GM18520 (cell line): ENCODE data around the gene PPP1R36.
"Not testable (repeated sequence)": the region's sequence is repeated elsewhere in the genome, so short reads cannot be mapped to it uniquely, and the experiment has no call there.

ENCODE experiments used
- ATAC-seq: cut with Tn5 transposase; IDR thresholded peaks from one replicate; pipeline ENCODE4 v1.9.1; 2021; ENCODE audit not compliant: unreplicated experiment

PPP1R36 gene

GRCh38 chr14:64566651-64567122 is 16.9 kb downstream of the PPP1R36 start:
- no peak for ATAC-seq

DNA sequence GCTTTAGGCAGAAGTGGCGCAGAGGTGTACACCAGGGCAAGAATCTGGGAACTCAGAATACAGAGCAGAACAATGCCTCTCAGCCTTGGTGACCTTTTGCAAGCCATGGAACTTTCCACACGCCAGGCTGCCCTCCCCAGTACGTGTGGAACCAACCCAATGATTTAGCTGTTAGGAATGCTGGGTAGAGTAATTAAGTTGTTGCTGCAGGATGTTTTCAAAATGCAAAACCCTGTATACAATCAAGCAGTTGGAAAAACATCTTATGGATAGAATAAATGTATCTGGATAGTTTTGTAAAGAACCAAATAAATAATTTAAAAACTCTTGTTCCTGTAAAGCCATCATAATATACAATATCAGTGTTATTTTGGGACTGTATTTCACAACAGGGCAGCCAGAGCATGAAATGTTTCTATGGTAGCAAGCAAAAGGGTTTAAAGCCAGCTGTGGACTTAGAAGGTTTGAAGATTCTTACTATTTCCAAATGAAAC is 19.4 kb downstream of the PPP1R36 start:
- ATAC-seq: no peak

GRCh38 chr14:64569646-64570045 is 19.9 kb downstream of the PPP1R36 start:
- not testable (repeated sequence) for ATAC-seq

DNA sequence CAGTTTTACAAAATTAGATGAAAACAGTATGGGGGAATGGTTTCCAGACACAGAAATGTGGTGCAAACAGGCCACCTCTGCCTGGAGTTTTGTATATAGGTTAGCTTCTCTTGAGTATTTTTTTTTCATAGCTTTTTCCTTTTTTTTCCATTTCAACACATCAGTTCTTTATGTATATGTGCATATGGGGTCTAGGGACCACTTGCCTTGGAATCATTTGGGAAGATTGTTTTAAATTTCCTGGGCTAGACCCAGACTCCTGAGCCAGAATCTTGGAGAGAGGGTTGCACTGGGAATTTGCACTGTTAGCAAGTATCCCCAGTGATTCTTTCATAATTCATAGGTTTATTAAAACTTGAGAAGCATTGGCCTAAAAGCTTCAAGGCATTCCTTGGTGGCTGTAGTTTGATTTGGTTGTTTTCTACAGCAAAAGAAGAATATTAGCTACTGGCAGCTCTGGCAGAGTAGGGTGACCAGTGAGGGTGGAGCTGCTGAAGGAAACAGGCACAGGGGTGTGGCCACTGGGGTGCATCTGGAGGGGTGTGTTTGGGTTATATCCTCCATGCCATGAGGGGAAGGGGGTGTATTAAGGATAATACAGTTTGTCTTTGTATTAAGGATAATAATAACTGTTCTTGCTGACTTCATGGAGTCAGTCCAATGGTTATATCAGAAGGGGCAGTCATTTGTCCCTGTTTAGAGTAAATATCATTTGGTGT is 22.8 kb downstream of the PPP1R36 start:
- no peak for ATAC-seq

GRCh38 chr14:64573109-64573508 is 23.3 kb downstream of the PPP1R36 start:
- no peak for ATAC-seq

GRCh38 chr14:64574371-64575107 is 24.8 kb downstream of the PPP1R36 start:
- no peak for ATAC-seq

- no peak for ATAC-seq
Observed at GRCh38 chr14:64577211-64577610, 27.4 kb downstream of the PPP1R36 start.

GRCh38 chr14:64580467-64580866 is 30.7 kb downstream of the PPP1R36 start:
- no peak for ATAC-seq

GRCh38 chr14:64581363-64581762 is 31.6 kb downstream of the PPP1R36 start:
- no peak for ATAC-seq

GRCh38 chr14:64581817-64582216 is 32.1 kb downstream of the PPP1R36 start:
- ATAC-seq: no peak

GRCh38 chr14:64584190-64584589 is 34.4 kb downstream of the PPP1R36 start:
- ATAC-seq: no peak

- ATAC-seq: no peak
Observed at GRCh38 chr14:64591809-64592208, 42.0 kb downstream of the PPP1R36 start.

DNA sequence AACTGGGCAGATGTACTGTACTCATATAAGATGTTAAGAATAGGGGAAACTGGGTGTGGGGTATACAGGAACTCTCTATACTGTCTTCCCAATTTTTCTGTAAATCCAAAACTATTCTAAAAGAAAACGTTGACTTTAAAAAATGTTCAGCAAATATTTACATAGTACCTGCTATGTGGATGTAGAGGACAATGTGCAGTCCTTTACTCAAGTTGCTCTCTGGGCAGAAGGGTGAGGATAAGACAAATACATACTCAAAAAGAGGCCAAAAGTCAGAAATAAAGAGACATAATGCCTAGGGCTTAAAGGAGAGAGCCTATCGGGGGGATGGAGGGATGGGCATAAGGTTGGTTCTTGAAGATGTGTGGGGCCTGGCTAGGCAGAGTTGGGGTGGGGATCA is 44.7 kb downstream of the PPP1R36 start:
- no peak for ATAC-seq

GRCh38 chr14:64598404-64598803 is 48.6 kb downstream of the PPP1R36 start:
- ATAC-seq: peak; percentile 70

- ATAC-seq: no peak
Observed at GRCh38 chr14:64601571-64601970, 51.8 kb downstream of the PPP1R36 start.

DNA sequence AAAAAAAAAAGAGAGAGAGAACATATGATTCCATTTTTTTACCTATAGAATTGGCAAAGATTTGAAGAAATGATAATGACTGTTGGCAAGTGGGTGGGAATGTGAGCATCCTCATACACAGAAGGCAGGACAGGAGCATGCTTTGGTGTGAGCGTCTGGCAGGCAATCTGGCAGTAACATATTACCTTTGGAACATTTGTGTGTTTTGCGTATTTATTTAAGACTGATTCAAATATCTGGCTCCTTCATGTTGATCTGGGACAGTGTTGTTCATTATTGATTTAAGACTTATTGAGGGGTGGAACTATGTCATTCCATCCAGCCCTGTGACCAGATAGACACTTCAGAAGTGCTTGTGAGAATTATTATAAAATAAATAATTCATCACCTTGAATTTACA is 53.1 kb downstream of the PPP1R36 start:
- no peak for ATAC-seq

- no peak for ATAC-seq
Observed at GRCh38 chr14:64604001-64604400, 54.2 kb downstream of the PPP1R36 start.

- no peak for ATAC-seq
Observed at GRCh38 chr14:64604881-64605280, 55.1 kb downstream of the PPP1R36 start.

- no peak for ATAC-seq
Observed at GRCh38 chr14:64605926-64606685, 56.3 kb downstream of the PPP1R36 start.

DNA sequence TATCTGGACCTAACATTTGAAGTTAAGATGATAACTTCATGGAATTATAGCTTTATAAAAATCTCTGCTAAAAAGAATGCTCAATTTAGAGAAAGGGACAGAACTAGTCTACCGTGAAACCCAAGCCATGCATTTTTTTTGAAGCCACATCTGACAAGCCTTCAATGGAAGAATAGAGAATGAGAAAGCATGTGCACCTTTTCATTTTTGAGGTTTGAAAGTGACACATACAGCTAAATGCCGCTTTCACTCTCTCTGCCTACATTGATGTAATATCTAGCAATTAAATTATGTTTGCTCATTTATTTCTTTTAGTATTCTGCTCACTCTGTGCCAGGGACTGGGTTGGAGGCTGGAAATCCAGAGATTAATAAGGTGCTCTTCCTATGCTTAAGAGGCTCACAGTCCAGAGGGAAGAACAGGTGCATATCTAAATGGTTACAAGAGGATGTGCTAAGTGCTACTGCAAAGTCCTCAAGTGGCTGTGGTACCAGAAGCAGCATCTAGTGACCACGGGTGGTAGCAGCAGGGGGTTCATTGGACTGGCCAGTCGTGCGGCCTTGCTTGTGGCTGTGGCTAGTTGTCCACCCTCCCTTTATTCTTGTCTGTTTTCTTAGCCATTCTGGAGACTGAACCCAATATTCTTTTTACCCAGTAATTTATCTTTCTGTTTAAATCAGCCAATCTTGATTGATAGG is 60.4 kb downstream of the PPP1R36 start:
- ATAC-seq: no peak
